Caki2 (cell line): ENCODE data around the gene ELF2. TPM values are rescaled to one million over a fixed set of nuclear protein-coding genes. Genes with fewer than 3 reads are reported as not detected.
"Not testable (repeated sequence)": the region's sequence is repeated elsewhere in the genome, so short reads cannot be mapped to it uniquely, and the experiment has no call there.

ENCODE experiments used
- DNase-seq: peaks from one replicate; pipeline ENCODE4 v3.0.0-alpha.2; 2015; ENCODE audit warnings: low read depth
- in situ Hi-C: cut with HindIII; loops from 2 replicates; pipeline ENCODE4 v1.10.0; 2016; ENCODE audit warnings: low sequenced_read_pairs, low pct_unique_long_range_greater_than_20kb, mixed read lengths
- total RNA-seq: library from RNA; depleted of rRNA; stranded (reverse); fragments of >200 nt; shearing (Covaris generic); gene quantifications from 2 replicates; pipeline ENCODE4 v1.2.3, GENCODE V29; 2014; ENCODE audit warnings: low replicate concordance

Gene ELF2
- total RNA-seq, 1 experiment from 2014 or later = 68.6 TPM

DNA sequence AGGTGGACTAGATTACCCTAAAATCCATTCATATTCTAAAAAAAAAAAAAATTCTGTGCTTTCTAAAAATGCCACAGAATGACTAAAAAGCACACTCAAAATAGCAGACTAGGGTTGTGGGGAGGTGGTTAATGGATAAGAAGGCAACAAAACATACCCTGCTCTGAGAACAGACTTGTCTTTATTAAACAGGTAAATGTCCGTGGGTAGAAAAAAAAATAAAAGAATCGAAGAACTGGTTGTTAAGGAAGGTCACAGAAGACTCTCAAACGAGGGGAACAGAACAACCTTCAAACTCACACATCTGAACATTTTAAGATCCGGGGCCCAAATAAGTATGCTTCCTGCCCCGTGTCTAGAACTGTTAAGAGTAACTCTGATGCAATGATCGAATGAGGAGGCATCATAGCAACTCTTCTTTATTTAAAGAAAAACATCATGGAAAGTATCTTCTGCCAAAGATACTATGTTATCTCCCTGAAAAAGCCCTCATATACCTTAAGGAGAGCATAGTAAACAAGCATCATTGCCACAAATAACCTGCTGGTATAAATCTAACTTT lies 68.4 kb downstream of the ELF2 start:
- no peak for DNase-seq
- in situ Hi-C loops = no loop called here

DNA sequence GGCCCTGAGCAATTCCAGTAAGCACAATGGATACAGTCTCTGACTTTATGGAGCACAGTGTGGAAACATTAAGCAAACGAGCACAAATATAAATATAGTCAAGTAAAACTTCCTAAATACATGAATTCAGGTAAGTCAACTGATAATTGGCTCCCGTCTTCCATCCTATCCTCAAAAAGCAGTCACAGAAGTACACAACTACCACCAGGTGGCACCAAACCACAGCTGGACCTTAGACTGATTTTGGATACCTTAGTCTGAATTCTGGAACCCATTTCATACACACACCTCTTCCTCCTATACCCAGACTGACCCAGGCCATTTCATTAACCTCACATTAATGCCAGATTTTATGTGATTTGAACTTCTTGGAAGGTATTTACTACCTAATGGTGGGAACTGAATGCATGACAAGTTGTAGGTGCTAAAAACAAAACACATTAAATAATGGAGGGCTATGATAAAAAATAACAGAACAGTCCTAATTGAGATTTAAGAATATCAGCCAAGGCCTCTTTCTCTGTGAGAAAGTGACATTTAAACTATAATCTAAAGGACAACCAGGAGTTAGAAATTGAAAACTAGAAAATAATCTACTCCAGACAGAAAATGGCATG lies 77.5 kb downstream of the ELF2 start:
- in situ Hi-C loops = no loop called here
- DNase-seq = peak; percentile 42

DNA sequence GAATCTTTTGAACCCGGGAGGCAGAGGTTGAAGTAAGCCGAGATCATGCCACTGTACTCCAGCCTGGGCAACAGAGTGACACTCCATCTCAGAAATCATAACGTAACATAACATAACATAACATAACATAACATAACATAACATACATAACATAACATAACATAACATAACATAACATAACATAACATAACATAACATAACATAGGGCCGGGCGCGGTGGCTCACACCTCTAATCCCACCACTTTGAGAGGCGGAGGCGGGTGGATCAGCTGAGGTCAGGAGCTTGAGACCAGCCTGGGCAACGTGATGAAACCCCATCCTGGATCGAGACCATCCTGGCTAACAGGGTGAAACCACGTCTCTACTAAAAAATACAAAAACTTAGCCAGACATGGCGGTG lies 84.7 kb downstream of the ELF2 start:
- DNase-seq = no peak
- in situ Hi-C loops = no loop called here

DNA sequence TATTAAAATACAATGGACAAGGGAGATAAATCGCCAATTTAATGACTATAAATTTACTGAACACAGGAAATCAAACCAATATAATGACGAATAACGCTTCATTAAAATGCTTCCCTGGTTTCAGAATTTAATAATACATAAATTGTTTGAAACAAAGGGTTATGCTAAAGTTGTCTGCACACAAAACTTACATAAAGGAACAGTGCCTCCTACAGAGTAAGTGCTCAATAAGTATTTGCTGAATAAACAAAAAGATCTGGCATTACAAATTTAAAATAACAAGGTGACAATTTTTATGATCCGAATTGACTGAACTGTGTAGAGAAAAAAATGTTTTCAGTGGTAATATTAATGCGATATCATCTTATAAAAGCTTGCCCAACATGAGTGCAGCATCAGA lies 91.9 kb downstream of the ELF2 start:
- DNase-seq = no peak
- in situ Hi-C loops = no loop called here

DNA sequence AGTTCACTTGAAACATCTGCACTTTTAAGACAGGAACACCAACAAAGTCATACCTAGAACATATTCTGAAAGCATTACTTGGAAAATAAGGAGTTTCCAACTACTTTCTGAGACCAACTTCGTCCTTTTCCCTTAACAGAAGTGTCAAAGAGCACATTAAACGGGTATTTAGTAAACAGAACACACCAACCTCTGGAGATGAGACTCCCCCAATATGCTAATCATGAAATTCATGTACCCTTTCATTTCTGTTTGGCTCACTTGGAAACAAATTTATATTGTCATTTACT lies 92.3 kb downstream of the ELF2 start:
- in situ Hi-C loops = no loop called here
- no peak for DNase-seq

DNA sequence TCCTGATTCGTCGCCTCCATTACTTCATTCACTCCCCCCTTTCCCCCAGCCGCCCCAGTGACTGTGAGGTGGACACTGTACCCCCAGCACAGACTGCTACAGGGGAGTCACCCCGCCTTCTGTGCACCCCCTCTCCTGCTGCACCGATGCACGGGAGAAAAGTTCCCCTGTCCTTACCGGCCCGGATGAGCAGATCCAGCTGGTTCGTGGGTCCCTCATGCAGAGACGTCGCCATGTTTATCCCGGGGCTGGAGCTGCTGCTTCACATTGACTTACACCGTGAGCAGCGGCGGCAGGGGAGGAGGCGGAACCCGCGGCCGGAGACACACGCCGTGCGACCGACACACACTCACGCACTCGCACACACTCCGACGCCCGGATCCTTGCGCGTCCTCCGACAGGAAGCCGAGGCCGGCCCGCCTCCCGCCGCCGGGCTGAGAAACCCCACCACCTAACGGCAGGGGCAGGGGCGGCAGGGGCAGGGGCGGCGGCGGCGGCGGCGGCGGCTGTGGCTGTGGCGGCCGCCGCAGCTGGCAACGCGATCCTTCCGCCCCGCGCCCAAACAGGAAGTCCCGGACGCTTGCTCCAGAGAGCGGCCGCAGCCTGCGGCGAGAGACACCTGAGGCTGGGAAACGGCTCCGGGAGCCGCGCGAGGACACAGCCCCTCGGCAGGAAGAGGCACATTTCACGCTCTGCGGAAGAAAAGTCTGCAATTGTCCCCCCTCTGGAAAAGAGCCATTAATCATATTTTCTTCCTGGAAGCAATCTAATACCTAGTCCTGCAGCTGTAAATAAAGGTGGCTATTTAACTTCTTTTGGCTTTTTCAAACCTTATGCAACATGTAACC lies 92.8 kb downstream of the ELF2 start:
- DNase-seq = peak; percentile 90
- in situ Hi-C loops = no loop called here

DNA sequence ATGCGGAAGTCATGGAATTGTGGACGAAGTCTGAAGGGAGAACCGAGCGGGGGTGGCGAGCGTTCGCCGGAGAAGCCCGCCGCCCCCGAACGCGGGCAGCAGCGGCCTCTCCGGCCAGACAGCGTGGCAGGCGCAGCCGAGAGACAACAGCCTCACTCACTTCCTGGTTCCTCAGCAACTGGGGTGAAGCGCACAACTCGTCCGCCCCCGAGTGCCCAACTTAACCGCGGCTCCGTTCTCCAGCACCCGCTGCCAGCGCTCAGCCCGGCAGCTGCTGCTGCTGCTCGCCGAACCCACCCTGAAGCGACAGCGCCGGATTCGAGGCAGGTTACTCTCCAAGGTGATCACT lies 93.4 kb downstream of the ELF2 start:
- no peak for DNase-seq
- in situ Hi-C loops = no loop called here

DNA sequence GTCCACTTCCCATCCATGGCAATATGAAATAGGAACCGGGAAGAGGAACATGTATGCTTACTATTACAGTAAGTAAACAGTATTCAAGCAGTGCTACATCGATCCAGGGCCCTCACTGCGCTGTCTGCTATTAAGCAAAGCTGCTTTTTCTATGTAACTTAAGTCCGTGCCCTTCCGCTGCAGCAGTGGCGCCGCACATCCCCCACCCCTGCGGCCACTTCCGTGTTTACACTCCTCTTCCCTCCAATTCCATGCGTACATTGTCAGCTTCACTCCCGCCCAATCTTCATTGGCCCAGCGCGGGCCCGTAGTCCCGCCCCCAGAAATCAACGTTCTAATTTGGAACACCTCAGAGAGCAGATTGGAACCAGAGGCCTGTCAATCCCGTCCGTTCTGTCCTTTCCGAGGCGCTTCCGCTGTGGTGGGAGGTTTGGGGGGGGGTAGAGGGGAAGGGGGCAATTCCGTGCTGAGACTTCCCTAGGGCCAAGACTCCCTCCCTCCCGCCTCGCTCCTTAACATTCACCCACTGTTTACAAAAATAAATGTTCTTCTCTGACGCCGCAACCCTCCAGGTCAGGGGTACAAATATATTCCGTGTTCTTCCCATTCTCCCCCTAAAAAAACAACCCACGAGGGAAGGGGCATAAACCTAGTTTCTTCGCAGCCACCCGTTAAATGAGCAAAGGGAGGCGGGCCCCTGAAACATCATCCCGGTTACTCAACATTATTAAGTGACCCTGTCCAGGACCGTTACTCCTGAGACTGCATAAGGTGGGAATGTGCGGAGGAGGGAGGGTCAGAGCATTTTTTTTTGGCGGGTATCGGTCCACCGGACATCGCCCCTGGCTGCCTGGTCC lies 94.0 kb downstream of the ELF2 start:
- in situ Hi-C loops = no loop called here
- DNase-seq = peak; percentile 97

DNA sequence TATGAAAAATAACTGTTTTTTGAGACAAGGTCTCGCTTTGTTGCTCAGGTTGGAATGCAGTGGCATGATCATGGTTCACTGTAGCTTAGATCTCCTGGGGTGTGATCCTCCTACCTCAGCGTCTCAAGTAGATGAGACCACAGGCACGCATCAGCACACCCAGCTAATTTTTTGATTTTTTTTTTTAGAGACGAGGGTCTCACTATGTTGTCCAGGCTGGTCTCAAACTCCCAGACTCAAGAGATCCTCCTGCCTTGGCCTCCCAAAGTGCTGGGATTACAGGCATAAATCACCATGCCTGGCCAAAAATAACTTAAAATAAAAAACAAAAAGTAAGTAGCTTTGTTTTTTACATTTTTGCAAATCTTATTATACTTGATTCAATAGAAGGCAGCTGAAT lies 98.1 kb downstream of the ELF2 start:
- no peak for DNase-seq
- in situ Hi-C loops = no loop called here

DNA sequence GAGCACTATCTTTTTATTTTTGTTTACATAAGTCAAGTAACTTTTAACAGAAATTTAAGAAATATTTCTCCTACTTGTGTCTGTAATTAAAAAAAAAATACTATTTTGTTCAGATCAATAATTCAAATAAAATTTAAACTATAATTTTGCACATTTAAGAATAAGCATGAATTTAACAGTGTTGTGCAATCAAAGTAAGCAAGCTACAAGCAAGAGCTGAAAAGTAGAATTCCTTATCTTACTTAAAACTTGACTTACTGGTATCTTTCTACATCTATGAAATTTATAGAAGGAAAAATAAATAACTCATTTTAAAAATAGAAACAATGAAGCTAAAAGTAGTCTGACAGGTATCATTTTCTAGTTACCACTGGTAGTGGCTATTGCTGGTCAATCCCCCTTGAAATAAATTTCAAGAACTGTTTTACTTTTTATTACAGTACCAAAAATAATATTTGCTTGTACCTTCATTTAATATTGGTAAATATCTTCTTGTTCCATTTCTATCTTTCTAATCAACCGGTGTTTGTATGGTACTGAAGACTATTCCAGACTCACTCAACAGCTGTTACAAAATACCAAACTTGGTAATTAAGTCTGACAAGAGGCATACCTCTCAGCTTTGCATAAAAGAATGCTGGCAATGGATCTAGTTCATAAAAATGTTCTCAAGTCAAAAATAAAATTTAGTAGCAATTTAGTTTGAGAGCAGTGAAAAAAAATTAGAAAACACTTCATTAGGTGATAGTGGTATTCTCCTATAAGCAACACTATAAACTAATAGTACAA lies 99.3 kb downstream of the ELF2 start:
- in situ Hi-C loops = no loop called here
- no peak for DNase-seq

DNA sequence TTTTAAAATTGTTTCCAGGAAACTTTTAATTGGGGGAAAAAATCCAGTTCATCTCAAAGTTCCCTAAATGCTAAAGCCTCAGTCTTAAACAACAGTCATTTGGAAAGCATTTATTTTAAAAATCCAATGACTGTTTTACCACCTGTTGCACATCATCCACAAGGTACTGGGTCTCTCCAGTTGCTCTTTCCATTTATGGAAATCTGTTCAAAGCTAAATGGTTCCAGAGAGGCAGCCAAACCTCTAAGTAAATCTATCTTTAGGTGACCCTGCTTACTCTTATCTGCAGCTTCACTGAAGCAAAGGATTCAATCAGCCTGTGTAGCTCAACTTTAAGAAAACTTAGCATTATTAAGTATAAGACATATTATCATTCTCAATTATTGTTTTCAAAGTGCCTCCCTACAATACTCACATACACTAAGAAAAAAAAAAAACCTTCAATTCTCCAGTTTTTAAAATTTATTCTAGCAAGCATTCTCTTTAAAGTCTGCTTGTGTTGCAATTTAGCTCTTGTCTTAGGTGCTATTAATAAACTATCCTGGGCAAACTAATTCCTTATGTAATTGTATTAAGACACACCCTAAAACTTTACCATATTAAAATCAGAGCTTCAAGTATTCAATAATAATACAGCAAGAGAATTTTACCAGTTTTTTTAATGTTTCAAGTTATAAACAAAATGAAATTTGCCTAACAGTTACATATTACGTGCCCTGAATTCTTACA lies 100.8 kb downstream of the ELF2 start:
- in situ Hi-C loops = no loop called here

DNA sequence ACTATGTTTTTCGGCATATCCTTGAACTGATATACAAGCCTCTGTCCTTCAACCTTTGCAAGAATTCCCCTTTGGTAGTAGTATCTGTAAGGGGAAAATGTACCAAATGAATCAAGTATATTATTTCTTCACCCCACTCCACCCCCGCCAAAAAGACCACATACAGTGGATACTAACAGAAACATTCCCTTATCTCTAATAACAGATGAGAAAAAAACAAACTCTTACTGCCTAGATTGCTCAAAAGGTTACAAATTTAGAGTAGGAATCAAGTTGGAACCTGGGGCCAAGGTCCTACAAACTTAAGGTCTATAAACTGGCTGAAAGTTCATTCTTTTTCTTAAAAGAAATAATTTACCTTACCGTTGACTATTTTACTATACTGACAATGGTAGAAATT lies 116.4 kb downstream of the ELF2 start:
- no peak for DNase-seq
- in situ Hi-C loops = no loop called here

More for the DNA sequence above, 100.8 kb downstream of the ELF2 start:
- DNase-seq = no peak

DNA sequence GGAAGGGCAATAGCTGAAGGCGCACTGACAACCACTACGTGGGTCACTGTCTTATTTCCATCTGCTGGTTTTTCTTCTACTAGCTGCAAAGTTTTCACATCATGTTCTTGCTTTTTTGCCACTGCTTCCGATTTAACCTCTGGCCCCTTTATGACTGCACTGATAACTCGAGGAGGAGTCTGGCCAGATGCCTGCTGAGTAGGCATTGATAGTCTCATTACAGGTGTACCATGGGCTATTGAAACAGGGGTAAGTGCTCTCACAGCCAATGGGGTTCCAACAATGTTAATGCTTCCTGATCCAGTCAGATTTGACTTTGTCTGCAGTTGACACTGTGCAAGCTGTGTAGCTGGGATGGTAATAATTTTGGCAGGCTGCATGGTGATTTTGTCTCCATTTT lies 118.0 kb downstream of the ELF2 start:
- DNase-seq, in situ Hi-C loops: not testable (repeated sequence)

DNA sequence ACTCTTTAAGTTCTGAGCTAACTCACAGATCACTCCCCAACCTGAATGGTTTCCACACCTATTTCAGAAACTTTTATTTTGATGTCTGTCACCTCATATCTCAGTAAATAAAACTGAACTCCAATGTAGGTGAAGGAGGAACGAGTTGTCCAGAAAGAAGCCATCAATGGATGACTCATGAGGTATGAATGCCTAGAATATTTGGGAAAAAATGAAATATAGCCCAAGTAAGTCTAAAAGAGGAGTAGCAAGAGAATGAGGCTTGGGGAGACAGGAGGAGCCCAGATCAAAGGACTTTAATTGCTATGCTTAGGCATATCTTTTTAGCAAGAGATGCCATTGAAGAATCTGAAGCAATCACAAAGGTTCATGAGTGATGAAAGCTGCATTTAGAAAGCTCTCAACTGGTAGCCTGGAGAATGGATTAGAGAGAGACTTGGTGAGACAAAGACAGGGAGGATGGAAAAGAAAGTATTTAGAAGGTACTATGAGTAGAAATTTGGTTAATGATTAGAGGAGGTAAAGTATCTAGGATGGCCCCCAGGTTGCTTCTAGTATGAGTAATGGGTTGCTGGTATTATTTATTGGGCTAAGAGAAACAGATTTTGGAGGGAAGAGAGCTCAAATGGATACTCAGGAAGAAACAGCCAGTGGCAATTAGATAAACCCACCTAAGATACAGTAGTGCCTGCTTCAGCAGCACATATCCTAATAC lies 122.1 kb downstream of the ELF2 start:
- in situ Hi-C loops = no loop called here
- no peak for DNase-seq

DNA sequence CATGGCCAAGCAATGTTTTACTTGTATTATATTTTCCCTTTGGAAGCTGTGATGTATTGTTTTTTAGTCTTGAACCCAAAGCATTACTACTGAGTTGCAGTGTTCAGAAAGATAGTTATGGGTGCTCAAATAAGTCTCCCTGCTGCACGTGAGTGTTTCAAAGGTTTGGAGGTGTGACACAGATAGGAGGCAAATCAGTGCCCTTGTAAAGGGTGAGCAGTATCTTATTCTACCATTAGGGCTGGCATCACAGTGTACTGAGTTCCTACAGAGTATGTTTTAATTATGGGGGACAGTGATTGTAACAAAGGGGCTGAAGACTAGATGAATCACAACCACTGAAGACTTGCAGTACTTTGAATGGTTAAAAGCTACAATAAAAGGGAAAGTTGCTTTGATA lies 123.1 kb downstream of the ELF2 start:
- no peak for DNase-seq
- in situ Hi-C loops = no loop called here

DNA sequence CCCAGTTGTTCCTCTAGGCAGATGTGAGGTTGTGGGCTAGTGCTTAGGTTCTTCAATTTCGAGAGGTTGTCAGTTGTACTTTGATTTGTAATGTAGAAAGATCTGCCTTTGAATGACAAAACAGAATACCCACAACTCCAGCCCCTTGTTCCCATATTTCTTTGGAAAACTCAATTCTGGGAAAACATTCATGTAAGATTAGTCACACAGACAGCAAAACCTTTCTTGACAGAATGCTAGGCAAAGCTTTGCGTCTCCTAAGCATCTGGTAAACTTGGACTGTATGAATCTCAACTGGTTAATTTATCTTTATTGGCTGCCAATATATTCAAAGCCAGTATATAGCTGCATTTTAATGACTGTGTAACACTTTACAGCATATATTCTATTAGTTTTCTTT lies 126.6 kb downstream of the ELF2 start:
- no peak for DNase-seq

DNA sequence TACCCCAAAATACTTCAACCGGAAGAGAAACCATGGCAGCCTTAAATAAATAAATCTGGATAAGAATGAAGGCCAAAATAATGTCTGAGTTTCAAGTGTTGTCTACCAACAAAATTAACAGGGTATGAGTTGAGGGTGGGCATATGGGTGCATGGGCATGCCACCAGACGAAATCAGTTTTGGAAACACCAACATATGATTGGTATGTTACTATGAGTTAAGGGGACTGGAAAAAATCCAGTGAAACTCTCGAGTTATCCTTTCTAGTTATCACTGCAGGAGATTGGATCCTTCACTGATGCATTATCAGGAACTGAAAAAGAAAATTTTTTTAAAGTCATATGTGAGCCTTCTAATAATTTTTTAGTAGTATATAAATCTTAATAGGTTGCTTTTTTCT lies 129.0 kb downstream of the ELF2 start:
- in situ Hi-C loops = no loop called here
- DNase-seq = no peak

More for the DNA sequence above, 126.6 kb downstream of the ELF2 start:
- in situ Hi-C loops = no loop called here
